ACC112 (cell line): ENCODE results near the gene TOE1.

ENCODE experiments used
- H2AFZ ChIP-seq: fragments of 200-600 bp; sonication (generic); one replicate; pipeline ENCODE4 v1.6.0; 2017; ENCODE audit warnings: antibody characterized with exemption, low read length; ENCODE audit not compliant: unreplicated experiment
- H3K27ac ChIP-seq: fragments of 200-600 bp; sonication (generic); 2 replicates; pipeline ENCODE4 v1.5.1; 2014; ENCODE audit warnings: low read depth, mild to moderate bottlenecking, antibody characterized with exemption, low read length, moderate library complexity
- H3K27me3 ChIP-seq: fragments of 200-600 bp; sonication (generic); 2 replicates; pipeline ENCODE4 v1.6.1; 2014; ENCODE audit warnings: mild to moderate bottlenecking, antibody characterized with exemption, low read length, moderate library complexity, mixed read lengths; ENCODE audit not compliant: insufficient read depth
- H3K36me3 ChIP-seq: fragments of 200-600 bp; sonication (generic); 2 replicates; pipeline ENCODE4 v1.6.1; 2016; ENCODE audit warnings: mild to moderate bottlenecking, antibody characterized with exemption, low read length, moderate library complexity, mixed read lengths; ENCODE audit not compliant: insufficient read depth
- H3K4me1 ChIP-seq: fragments of 200-600 bp; sonication (generic); one replicate; pipeline ENCODE4 v1.6.1; 2016; ENCODE audit warnings: low read length, mixed read lengths; ENCODE audit not compliant: insufficient read depth, unreplicated experiment, control insufficient read depth
- H3K4me3 ChIP-seq: fragments of 200-600 bp; sonication (generic); 2 replicates; pipeline ENCODE4 v1.5.1; 2014; ENCODE audit warnings: mild to moderate bottlenecking, low read depth, low read length
- H3K79me2 ChIP-seq: fragments of 200-600 bp; sonication (generic); one replicate; pipeline ENCODE4 v1.6.0; 2016; ENCODE audit warnings: low read length; ENCODE audit not compliant: control insufficient read depth, unreplicated experiment, insufficient read depth

TOE1 gene

DNA sequence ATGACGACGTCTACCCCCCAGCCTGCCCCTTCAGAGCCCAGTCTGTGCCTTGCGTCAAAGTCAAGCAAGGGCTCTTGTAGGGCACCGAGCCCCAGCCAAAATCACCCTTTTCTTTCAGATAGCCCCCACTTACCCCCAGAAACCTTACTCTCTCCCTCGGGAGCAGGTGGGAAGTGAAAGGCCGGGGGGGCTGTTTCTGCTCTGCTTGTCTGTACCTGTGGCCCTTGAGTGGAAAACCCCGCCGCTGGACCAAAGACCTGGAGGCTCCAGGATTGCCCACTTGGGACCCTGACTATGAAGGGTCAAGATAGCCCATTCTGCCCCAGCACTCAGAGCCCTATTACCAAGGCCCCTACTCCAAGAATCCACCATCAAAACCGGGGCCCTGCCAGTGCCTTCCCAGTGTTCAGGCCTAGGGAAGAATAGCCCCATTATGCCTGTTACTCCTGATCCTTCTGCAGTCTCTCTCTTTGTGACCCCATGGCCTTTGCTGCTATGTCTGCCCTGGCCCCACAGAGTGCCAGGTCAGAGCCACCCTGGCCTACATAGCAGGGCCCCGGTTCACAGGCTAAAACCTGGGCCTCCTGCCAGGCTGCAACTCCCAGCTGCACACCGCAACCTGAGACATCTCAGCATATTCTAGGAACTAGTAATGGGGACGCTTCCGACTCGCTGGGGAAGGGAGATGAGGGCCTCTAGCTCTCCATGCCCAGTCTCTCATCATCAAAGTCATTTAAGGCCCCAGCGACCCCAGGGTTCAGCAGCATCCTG lies 35.5 kb upstream of the TOE1 start:
- Histone ChIP-seq H3K4me1 (peaks cover 19% of the 10 kb centered on the region), H3K4me3 (peak overlapping the region; percentile 80), H3K79me2 (no peaks in the 10 kb centered on the region), H3K27ac (peak overlapping the region; percentile 69), H2AFZ (no peak overlapping the region), H3K27me3 (no peaks in the 10 kb centered on the region), H3K36me3 (no peaks in the 10 kb centered on the region)

DNA sequence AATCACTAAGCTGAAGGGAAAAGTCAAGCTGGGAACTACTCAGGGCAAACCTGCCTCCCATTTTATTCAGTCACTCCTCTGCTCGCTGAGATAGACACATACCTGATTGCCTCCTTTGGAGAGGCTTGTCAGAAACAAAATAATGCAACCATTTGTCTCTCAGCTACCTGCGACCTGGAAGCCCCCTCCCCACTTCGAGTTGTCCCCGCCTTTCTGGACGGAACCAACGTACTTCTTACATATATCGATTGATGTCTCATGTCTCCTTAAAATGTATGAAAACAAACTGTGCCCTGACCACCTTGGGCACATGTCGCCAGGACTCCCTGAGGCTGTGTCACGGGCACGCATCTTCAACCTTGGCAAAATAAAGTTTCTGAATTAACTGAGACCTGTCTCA lies 34.7 kb upstream of the TOE1 start:
- Histone ChIP-seq H3K4me1 (peaks cover 19% of the 10 kb centered on the region), H2AFZ (no peak overlapping the region), H3K4me3 (no peak overlapping the region), H3K79me2 (no peaks in the 10 kb centered on the region), H3K36me3 (no peaks in the 10 kb centered on the region), H3K27me3 (no peaks in the 10 kb centered on the region), H3K27ac (no peak overlapping the region)

GRCh38 chr1:45306319-45306718 lies 33.7 kb upstream of the TOE1 start:
- Histone ChIP-seq H3K27me3 (no peaks in the 10 kb centered on the region), H3K27ac (peak overlapping the region; percentile 17; the same call in 1 of the 2 replicates), H3K4me3 (no peak overlapping the region)

GRCh38 chr1:45306905-45307304 lies 33.1 kb upstream of the TOE1 start:
- Histone ChIP-seq H3K27me3 (no peaks in the 10 kb centered on the region), H3K4me3 (no peak overlapping the region), H3K79me2 (no peaks in the 10 kb centered on the region), H2AFZ (no peak overlapping the region), H3K36me3 (no peaks in the 10 kb centered on the region), H3K27ac (peak overlapping the region; percentile 17; the same call in 1 of the 2 replicates), H3K4me1 (peaks cover 19% of the 10 kb centered on the region)

More at GRCh38 chr1:45306319-45306718, 33.7 kb upstream of the TOE1 start:
- Histone ChIP-seq H3K79me2 (no peaks in the 10 kb centered on the region), H3K36me3 (no peaks in the 10 kb centered on the region), H2AFZ (no peak overlapping the region), H3K4me1 (peaks cover 19% of the 10 kb centered on the region)

DNA sequence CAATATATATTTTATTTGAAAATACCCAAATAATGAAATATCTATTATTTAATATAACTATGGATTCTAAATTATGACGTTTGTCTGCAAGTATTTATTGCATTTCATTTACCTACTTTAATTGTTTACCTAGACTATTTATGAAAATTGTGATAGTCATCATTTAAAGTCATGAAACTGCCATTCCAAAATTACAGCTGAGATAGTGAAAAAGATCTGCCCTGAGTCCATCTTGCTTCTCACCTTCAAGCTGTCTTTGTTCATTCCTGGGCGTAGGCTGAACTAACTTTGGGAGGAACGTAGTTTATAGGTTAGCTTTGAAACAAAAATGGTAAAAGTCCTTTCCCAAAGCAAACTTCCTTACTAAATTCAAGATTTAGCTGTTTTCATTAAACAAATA lies 25.7 kb upstream of the TOE1 start:
- no peaks in the 10 kb centered on the region; the same call in 1 of the 2 replicates for H3K27me3 ChIP-seq
- H2AFZ ChIP-seq, result no peak overlapping the region
- H3K4me3 ChIP-seq, result no peak overlapping the region
- H3K79me2 ChIP-seq, result no peaks in the 10 kb centered on the region
- no peak overlapping the region for H3K27ac ChIP-seq
- no peaks in the 10 kb centered on the region for H3K36me3 ChIP-seq
- no peaks in the 10 kb centered on the region for H3K4me1 ChIP-seq

- Histone ChIP-seq H3K4me1 (no peaks in the 10 kb centered on the region), H3K4me3 (no peak overlapping the region), H2AFZ (no peak overlapping the region), H3K79me2 (no peaks in the 10 kb centered on the region), H3K27ac (no peak overlapping the region), H3K27me3 (no peaks in the 10 kb centered on the region; the same call in 1 of the 2 replicates), H3K36me3 (no peaks in the 10 kb centered on the region)
Measured at GRCh38 chr1:45317166-45317565, 22.8 kb upstream of the TOE1 start.

DNA sequence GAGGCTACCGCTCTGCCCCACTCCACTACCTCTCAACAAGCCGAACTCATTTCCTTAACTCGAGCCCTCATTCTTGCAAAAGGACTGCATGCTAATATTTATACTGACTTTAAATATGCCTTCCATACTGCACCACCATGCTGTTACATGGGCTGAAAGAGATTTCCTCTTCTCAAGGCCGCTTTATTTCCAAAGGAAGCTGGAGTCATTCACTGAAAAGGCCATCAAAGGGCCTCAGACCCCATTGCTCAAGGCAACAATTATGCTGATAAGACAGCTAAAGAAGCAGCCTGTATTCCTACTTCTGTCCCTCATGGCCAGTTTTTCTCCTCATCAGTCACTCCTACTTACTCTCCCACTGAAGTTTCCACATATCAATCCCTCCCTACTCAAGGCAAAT lies 20.2 kb upstream of the TOE1 start:
- Histone ChIP-seq H3K4me3 (no peak overlapping the region), H3K79me2 (no peaks in the 10 kb centered on the region), H3K27me3 (no peaks in the 10 kb centered on the region; the same call in 1 of the 2 replicates), H2AFZ (no peak overlapping the region), H3K4me1 (no peaks in the 10 kb centered on the region), H3K36me3 (no peaks in the 10 kb centered on the region), H3K27ac (no peak overlapping the region)

- Histone ChIP-seq H3K27ac (no peak overlapping the region), H2AFZ (no peak overlapping the region), H3K27me3 (no peaks in the 10 kb centered on the region; the same call in 1 of the 2 replicates), H3K79me2 (no peaks in the 10 kb centered on the region), H3K36me3 (no peaks in the 10 kb centered on the region), H3K4me3 (no peak overlapping the region), H3K4me1 (peaks cover 11% of the 10 kb centered on the region)
Measured at GRCh38 chr1:45321444-45321843, 18.5 kb upstream of the TOE1 start.

- Histone ChIP-seq H2AFZ (no peak overlapping the region), H3K36me3 (no peaks in the 10 kb centered on the region), H3K27me3 (no peaks in the 10 kb centered on the region), H3K27ac (no peak overlapping the region), H3K79me2 (no peaks in the 10 kb centered on the region), H3K4me3 (no peak overlapping the region), H3K4me1 (peaks cover 13% of the 10 kb centered on the region)
Measured at GRCh38 chr1:45322486-45323040, 17.4 kb upstream of the TOE1 start.

- Histone ChIP-seq H3K27ac (no peak overlapping the region), H2AFZ (no peak overlapping the region)
Measured at GRCh38 chr1:45325851-45326506, 14.0 kb upstream of the TOE1 start.

More at GRCh38 chr1:45325851-45326506, 14.0 kb upstream of the TOE1 start:
- Histone ChIP-seq H3K36me3 (no peaks in the 10 kb centered on the region), H3K27me3 (no peaks in the 10 kb centered on the region), H3K79me2 (no peaks in the 10 kb centered on the region), H3K4me1 (peaks cover 26% of the 10 kb centered on the region), H3K4me3 (peak overlapping the region; percentile 78)
